ENCODE data around the gene TIMP3. TPM values are rescaled to one million over a fixed set of nuclear protein-coding genes. Genes with fewer than 3 reads are reported as not detected.

The TIMP3 gene
- total and polyA plus RNA-seq, 2 donors (not counting 1 experiment from before 2014, with no cell fraction given) = not detected

- ATAC-seq (ENCODE audit: low read depth) (no peak), DNase-seq (no peak)
- Histone ChIP-seq H2AFZ (ENCODE audit: insufficient read depth, low read depth, low read length, poor library complexity, severe bottlenecking) (no peak overlapping the region), H3K79me2 (ENCODE audit: control insufficient read depth, insufficient read depth, low read length) (no peaks in the 10 kb centered on the region), H4K20me1 (ENCODE audit: control insufficient read depth, insufficient read depth, low read length, poor library complexity, severe bottlenecking) (no peaks in the 10 kb centered on the region), H3K27me3 (replicated peaks in 1 of 4; ENCODE audit: control extremely low read depth in 1 of 4, control insufficient read depth in 3 of 4, insufficient read depth in 4 of 4, low read length in 3 of 4) (no peaks in the 10 kb centered on the region), H3K4me2 (replicated peaks; ENCODE audit: low read depth, low read length, poor library complexity, severe bottlenecking) (no peak overlapping the region), H3K9ac (ENCODE audit: low read length) (no peak overlapping the region), H3K4me3 (ENCODE audit: control extremely low read depth in 1 of 5, extremely low read depth in 1 of 5, insufficient read depth in 1 of 5, low read depth in 2 of 5, low read length in 4 of 5) (no peak overlapping the region), H3K27ac (ENCODE audit: low read length in 2 of 2) (no peak overlapping the region), H3K36me3 (replicated peaks in 1 of 2; ENCODE audit: control extremely low read depth in 1 of 2, control insufficient read depth in 1 of 2, extremely low read depth in 1 of 2, insufficient read depth in 2 of 2, low read length in 1 of 2) (no peaks in the 10 kb centered on the region), H3K4me1 (ENCODE audit: control insufficient read depth in 2 of 2, insufficient read depth in 2 of 2, low read length in 2 of 2) (no peaks in the 10 kb centered on the region), H3K9me3 (ENCODE audit: control extremely low read depth in 1 of 3, control insufficient read depth in 2 of 3, insufficient read depth in 1 of 3, low read length in 2 of 3) (no peaks in the 10 kb centered on the region)
- Mint-ChIP-seq H3K4me1 (no peaks in the 10 kb centered on the region), H3K27me3 (peaks cover 10% of the 10 kb centered on the region), H3K9me3 (ENCODE audit: insufficient read depth) (no peaks in the 10 kb centered on the region), H3K27ac (no peak overlapping the region), H3K4me3 (no peak overlapping the region)
- no peak for TF ChIP-seq EZH2 (IDR thresholded peaks at IDR 0.05; ENCODE audit: borderline replicate concordance, insufficient read depth, low read depth, low read length, poor library complexity, severe bottlenecking)
- TF ChIP-seq CTCF (IDR thresholded peaks at IDR 0.05) = no peak
- no CpG with 5 or more reads among the region's 1 CpG for WGBS (ENCODE audit: insufficient coverage)
- intact Hi-C loops (cut with micrococcal nuclease) = no loop called here
- ChIA-PET CTCF (no interaction called here), POLR2A (no interaction called here)
These were observed 58.2 kb downstream of the TIMP3 start for GRCh38 chr22:32859743-32860142.

DNA sequence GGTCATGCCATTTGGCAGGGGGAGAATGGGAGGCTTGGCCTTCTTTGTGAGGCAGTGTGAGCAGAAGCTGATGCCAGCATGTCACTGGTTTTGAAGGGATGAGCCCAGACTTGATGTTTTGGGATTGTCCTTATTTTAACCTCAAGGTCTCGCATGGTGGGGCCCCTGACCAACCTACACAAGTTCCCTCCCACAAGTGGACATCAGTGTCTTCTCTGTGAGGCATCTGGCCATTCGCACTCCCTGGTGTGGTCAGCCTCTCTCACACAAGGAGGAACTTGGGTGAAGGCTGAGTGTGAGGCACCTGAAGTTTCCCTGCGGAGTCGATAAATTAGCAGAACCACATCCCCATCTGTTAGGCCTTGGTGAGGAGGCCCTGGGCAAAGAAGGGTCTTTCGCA, 59.8 kb downstream of the TIMP3 start:
- H4K20me1 ChIP-seq (ENCODE audit: control insufficient read depth, insufficient read depth, low read length, poor library complexity, severe bottlenecking) = no peaks in the 10 kb centered on the region
- H3K4me1 ChIP-seq (ENCODE audit: control insufficient read depth in 2 of 2, insufficient read depth in 2 of 2, low read length in 2 of 2) = no peaks in the 10 kb centered on the region
- no peak overlapping the region for H3K4me3 Mint-ChIP-seq
- H3K27ac Mint-ChIP-seq = no peak overlapping the region
- CTCF ChIA-PET = no interaction called here
- H3K4me3 ChIP-seq (ENCODE audit: control extremely low read depth in 1 of 5, extremely low read depth in 1 of 5, insufficient read depth in 1 of 5, low read depth in 2 of 5, low read length in 4 of 5) = no peak overlapping the region
- intact Hi-C loops (cut with micrococcal nuclease) = no loop called here
- no peaks in the 10 kb centered on the region for H3K9me3 Mint-ChIP-seq (ENCODE audit: insufficient read depth)
- ATAC-seq (ENCODE audit: low read depth) (no peak), DNase-seq (no peak)
- no peaks in the 10 kb centered on the region for H3K4me1 Mint-ChIP-seq
- WGBS (ENCODE audit: insufficient coverage) = 100% methylated on average over 1 of the region's 5 CpGs
- no peak overlapping the region for H2AFZ ChIP-seq (ENCODE audit: insufficient read depth, low read depth, low read length, poor library complexity, severe bottlenecking)
- no peak overlapping the region for H3K4me2 ChIP-seq (replicated peaks; ENCODE audit: low read depth, low read length, poor library complexity, severe bottlenecking)
- no peaks in the 10 kb centered on the region for H3K9me3 ChIP-seq (ENCODE audit: control extremely low read depth in 1 of 3, control insufficient read depth in 2 of 3, insufficient read depth in 1 of 3, low read length in 2 of 3)
- no peaks in the 10 kb centered on the region for H3K27me3 ChIP-seq (replicated peaks in 1 of 4; ENCODE audit: control extremely low read depth in 1 of 4, control insufficient read depth in 3 of 4, insufficient read depth in 4 of 4, low read length in 3 of 4)
- TF ChIP-seq EZH2 (IDR thresholded peaks at IDR 0.05; ENCODE audit: borderline replicate concordance, insufficient read depth, low read depth, low read length, poor library complexity, severe bottlenecking) (no peak), CTCF (IDR thresholded peaks at IDR 0.05) (no peak)
- peaks cover 11% of the 10 kb centered on the region for H3K27me3 Mint-ChIP-seq
- H3K27ac ChIP-seq (ENCODE audit: low read length in 2 of 2) = no peak overlapping the region
- no peak overlapping the region for H3K9ac ChIP-seq (ENCODE audit: low read length)
- POLR2A ChIA-PET = no interaction called here
- no peaks in the 10 kb centered on the region for H3K36me3 ChIP-seq (replicated peaks in 1 of 2; ENCODE audit: control extremely low read depth in 1 of 2, control insufficient read depth in 1 of 2, extremely low read depth in 1 of 2, insufficient read depth in 2 of 2, low read length in 1 of 2)
- no peaks in the 10 kb centered on the region for H3K79me2 ChIP-seq (ENCODE audit: control insufficient read depth, insufficient read depth, low read length)

Data from B cell (primary cell).